Measurements from ENCODE around the gene BUD31. TPM values are rescaled to one million over a fixed set of nuclear protein-coding genes. Genes with fewer than 3 reads are reported as not detected.

The BUD31 gene
- total and polyA plus RNA-seq, 2 of the 4 experiments (the other 2 are of a cell fraction), result 72.6 to 97.2 TPM

DNA sequence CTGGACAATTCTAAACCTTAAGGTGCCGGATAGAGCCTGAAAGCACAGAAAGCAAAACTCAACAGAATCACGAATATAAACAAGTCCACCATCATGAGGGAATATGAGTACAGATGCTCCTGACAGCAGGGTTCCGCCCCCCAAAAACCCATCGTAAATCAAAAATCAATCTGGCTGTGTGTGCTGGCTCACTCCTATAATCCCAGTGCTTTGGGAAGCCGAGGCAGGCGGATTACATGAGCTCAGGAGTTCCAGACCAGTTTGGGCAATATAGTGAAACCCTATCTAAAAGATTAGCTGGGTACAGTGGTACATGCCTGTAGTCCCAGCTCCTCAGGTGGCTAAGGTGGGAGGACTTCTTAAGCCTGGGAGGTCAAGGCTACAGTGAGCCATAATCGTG is 12.2 kb downstream of the BUD31 start:
- Histone ChIP-seq H4K5ac (ENCODE audit: low read depth, low read length) (no peak overlapping the region), H3K14ac (replicated peaks; ENCODE audit: low read depth, low read length) (no peak overlapping the region), H3K56ac (ENCODE audit: extremely low read depth, insufficient read depth, low read length) (no peak overlapping the region), H2AFZ (replicated peaks; ENCODE audit: low read length, poor library complexity) (no peak overlapping the region), H4K20me1 (ENCODE audit: insufficient read depth, low read length) (peaks cover 16% of the 10 kb centered on the region), H3K4me2 (ENCODE audit: low read depth, low read length) (no peak overlapping the region), H3K9ac (ENCODE audit: low read depth, low read length) (no peak overlapping the region), H3K36me3 (ENCODE audit: control insufficient read depth, insufficient read depth, low read length) (peaks cover 75% of the 10 kb centered on the region), H2BK15ac (ENCODE audit: low read depth, low read length) (no peak overlapping the region), H3K23ac (ENCODE audit: low read depth, low read length) (no peak overlapping the region), H2AK9ac (replicated peaks; ENCODE audit: low read depth, low read length, poor library complexity) (no peak overlapping the region), H3K79me1 (ENCODE audit: low read depth in 1 of 2, low read length in 2 of 2) (peaks cover 6 to 16% of the 10 kb centered on the region in 2 experiments), H4K91ac (ENCODE audit: insufficient read depth, low read depth, low read length) (no peak overlapping the region), H3K27ac (ENCODE audit: insufficient read depth, low read length) (no peak overlapping the region), H3K4me3 (ENCODE audit: insufficient read depth, low read depth, low read length) (no peak overlapping the region), H3K9me1 (ENCODE audit: insufficient read depth, low read length) (no peaks in the 10 kb centered on the region), H4K8ac (ENCODE audit: low read depth in 2 of 2, low read length in 2 of 2) (no peak overlapping the region), H2AK5ac (ENCODE audit: low read depth, low read length) (no peak overlapping the region), H2BK5ac (ENCODE audit: low read depth, low read length, poor library complexity, severe bottlenecking) (no peak overlapping the region), H3K4me1 (ENCODE audit: control insufficient read depth, insufficient read depth, low read length) (no peaks in the 10 kb centered on the region), H3K9me3 (ENCODE audit: control insufficient read depth, insufficient read depth, low read length) (no peaks in the 10 kb centered on the region), H3K4ac (ENCODE audit: low read depth, low read length) (no peak overlapping the region), H3K27me3 (ENCODE audit: control insufficient read depth, insufficient read depth, low read length) (no peaks in the 10 kb centered on the region), H3K18ac (ENCODE audit: low read depth, low read length) (no peak overlapping the region), H2BK20ac (ENCODE audit: low read depth, low read length) (no peak overlapping the region), H2BK120ac (ENCODE audit: low read depth, low read length) (no peak overlapping the region)
- ATAC-seq (ENCODE audit: low read depth), result no peak
- ChIA-PET POLR2A (ENCODE audit: unreplicated experiment) (no interaction called here), CTCF (no interaction called here)
- in situ Hi-C loops (cut with MboI; ENCODE audit: low sequenced_read_pairs) (no loop called here), intact Hi-C loops (cut with micrococcal nuclease) (no loop called here), dilution Hi-C loops (cut with HindIII; ENCODE audit: low sequenced_read_pairs, unreplicated experiment) (no loop called here)
- DNase-seq, result no peak
- BruUV-seq (replicated peaks), result no TSS peak
- no CpG with 5 or more reads among the region's 7 CpGs for WGBS, 2 experiments (ENCODE audit: extremely low coverage in 2 of 2, insufficient read length in 1 of 2)
- TF ChIP-seq BHLHE40 (IDR thresholded peaks at IDR 0.05; ENCODE audit: low read depth, low read length), result no peak
- no peak for TF ChIP-seq RCOR1 (IDR thresholded peaks at IDR 0.05; ENCODE audit: insufficient replicate concordance, low read length)
- TF ChIP-seq, protein P1, sequence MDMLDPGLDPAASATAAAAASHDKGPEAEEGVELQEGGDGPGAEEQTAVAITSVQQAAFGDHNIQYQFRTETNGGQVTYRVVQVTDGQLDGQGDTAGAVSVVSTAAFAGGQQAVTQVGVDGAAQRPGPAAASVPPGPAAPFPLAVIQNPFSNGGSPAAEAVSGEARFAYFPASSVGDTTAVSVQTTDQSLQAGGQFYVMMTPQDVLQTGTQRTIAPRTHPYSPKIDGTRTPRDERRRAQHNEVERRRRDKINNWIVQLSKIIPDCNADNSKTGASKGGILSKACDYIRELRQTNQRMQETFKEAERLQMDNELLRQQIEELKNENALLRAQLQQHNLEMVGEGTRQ (IDR thresholded peaks at IDR 0.05; ENCODE audit: low read depth, low read length), result no peak
- TF ChIP-seq RFX5 (IDR thresholded peaks at IDR 0.05; ENCODE audit: low read depth, low read length), result no peak
- no peak for TF ChIP-seq POLR2A (IDR thresholded peaks at IDR 0.05; ENCODE audit: low read depth, low read length)
- TF ChIP-seq CEBPB (IDR thresholded peaks at IDR 0.05; ENCODE audit: low read depth, low read length), result no peak
- TF ChIP-seq SMC3 (IDR thresholded peaks at IDR 0.05; ENCODE audit: low read depth, low read length), result no peak
- no peak for TF ChIP-seq MAZ (IDR thresholded peaks at IDR 0.05; ENCODE audit: borderline replicate concordance, low read depth, low read length)
- no peak for TF ChIP-seq FOS (IDR thresholded peaks at IDR 0.05; ENCODE audit: low read depth, low read length)
- TF ChIP-seq, protein P2, sequence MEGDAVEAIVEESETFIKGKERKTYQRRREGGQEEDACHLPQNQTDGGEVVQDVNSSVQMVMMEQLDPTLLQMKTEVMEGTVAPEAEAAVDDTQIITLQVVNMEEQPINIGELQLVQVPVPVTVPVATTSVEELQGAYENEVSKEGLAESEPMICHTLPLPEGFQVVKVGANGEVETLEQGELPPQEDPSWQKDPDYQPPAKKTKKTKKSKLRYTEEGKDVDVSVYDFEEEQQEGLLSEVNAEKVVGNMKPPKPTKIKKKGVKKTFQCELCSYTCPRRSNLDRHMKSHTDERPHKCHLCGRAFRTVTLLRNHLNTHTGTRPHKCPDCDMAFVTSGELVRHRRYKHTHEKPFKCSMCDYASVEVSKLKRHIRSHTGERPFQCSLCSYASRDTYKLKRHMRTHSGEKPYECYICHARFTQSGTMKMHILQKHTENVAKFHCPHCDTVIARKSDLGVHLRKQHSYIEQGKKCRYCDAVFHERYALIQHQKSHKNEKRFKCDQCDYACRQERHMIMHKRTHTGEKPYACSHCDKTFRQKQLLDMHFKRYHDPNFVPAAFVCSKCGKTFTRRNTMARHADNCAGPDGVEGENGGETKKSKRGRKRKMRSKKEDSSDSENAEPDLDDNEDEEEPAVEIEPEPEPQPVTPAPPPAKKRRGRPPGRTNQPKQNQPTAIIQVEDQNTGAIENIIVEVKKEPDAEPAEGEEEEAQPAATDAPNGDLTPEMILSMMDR (conservative IDR thresholded peaks at IDR 0.05; ENCODE audit: low read depth, low read length), result no peak
- TF ChIP-seq MAFK (IDR thresholded peaks at IDR 0.05; ENCODE audit: low read depth, low read length), result no peak
- no peak for TF ChIP-seq MXI1 (IDR thresholded peaks at IDR 0.05; ENCODE audit: borderline replicate concordance, low read depth, low read length)
- TF ChIP-seq, protein P3, sequence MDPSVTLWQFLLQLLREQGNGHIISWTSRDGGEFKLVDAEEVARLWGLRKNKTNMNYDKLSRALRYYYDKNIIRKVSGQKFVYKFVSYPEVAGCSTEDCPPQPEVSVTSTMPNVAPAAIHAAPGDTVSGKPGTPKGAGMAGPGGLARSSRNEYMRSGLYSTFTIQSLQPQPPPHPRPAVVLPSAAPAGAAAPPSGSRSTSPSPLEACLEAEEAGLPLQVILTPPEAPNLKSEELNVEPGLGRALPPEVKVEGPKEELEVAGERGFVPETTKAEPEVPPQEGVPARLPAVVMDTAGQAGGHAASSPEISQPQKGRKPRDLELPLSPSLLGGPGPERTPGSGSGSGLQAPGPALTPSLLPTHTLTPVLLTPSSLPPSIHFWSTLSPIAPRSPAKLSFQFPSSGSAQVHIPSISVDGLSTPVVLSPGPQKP (IDR thresholded peaks at IDR 0.05; ENCODE audit: borderline replicate concordance, low read depth, low read length), result no peak
- TF ChIP-seq NFE2L2 (IDR thresholded peaks at IDR 0.05; ENCODE audit: low read depth, low read length), result no peak
- TF ChIP-seq RAD21 (IDR thresholded peaks at IDR 0.05; ENCODE audit: low read length), result no peak
- no peak for TF ChIP-seq CHD1 (IDR thresholded peaks at IDR 0.05; ENCODE audit: low read depth, low read length)

Data from IMR-90 (cell line).